ENCODE results near the gene PDE7B.

PDE7B gene

DNA sequence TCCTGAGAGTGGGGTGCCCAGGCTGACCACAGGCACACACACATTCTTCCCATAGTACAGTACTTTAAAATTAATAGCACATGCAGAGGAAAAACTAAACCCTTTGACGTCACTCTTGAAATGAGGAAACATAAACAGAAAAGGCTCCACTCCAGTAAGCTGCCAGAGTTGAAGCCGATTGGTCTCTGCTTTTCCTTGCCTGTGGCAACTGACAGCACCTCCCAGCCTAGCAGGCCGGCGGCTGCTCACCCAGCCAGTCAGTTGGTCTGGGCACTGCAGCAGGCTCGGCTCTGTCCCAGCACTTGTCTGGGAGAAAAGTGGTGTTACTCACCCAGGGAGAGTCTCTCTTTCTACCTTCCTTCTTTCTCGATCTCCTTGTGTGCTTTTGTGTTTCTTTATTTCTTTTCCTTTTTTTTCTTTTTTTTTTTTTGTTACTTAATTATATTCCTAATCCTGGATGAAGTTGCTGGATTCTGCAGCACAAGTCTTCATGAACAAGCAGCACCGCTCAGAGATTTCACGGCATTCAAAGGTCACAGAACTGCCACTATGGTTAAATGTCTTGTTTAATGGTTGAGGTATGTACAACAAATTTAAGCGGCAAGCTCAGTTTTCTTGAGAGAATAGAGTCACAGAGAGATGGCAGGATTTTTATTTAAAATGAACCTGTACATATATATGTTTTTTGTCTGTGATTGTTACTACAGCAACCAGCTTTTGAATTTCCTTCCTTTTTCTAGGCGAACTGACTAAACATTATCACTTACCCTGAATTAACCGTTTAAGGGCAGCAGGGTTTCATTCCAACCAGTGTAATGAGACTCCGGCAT is at the start of gene PDE7B:
PDE7B (plus strand) TSS at position 260 of the 830 bp plus-strand sequence.
- in situ Hi-C loops (cut with HindIII; ENCODE audit: low sequenced_read_pairs): no loop called here

DNA sequence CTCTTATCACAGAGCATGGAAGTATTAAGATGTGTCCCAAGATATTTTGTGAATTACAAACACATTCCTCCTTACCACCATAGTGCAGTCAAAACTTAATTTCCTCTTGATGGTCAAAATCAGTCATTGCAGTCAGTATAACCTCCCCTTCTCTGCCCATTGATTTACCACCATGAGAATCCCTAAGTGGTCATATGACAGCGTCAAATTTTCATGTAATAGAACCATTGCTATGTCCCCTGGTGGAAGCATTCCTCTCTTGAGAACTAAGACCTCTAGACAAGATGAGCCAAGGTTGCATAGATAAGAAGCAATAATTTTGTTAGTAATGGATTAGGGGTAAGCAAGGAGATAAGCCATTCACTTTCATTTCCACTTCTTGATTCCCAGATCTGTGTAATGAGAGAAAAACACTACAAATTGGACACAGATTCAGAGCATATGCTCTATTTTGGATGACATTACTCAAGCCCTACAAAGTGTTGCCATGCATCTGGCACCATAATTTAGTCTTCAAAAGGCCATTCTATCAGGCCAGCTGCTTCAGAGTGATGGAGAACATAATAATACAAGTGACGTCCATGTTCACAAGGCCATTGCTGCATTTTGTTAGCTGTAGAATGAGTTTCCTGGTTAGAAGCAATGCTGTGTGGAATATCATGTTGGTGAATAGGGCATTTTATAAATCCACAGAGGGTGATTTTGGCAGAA is 49.6 kb upstream of the PDE7B start:
- in situ Hi-C loops (cut with HindIII; ENCODE audit: low sequenced_read_pairs): no loop called here

DNA sequence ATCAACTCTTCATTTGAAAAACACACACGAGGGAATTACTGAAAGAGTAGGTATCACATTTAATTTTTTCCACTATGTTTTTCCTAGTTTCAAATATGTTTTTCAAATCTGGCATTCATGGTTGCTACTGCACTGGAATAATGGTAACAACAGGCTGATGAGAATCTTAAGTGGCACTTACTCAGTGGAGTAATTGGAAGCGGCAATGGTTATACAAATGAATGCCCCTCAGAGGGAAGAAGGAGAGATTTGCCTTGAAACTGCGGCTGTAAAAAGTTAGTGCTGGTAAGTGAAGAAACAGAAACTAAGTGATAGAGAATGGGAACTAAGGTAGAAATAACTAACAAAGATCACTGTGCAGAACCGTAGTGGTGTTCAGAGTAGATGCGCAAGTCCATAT is 41.0 kb upstream of the PDE7B start:
- in situ Hi-C loops (cut with HindIII; ENCODE audit: low sequenced_read_pairs): no loop called here

DNA sequence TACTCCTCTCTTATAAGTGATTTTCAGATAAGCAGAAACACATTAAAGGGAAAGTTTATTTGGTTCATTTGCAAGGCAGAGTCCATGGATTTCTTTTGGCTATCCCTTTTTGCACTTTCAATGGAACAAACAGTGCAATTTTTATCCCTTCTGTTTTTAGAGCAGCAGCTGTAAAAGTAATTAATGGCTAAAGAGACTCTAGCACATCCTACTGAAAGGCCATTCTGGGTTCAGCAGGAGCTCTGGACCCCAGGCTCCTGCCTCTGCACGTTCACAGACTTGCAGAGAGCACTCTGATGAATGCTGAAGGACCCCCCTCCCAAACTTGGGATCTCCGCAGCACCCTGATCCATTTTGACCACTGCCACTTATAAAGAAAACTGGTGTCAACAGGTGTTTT is 40.3 kb upstream of the PDE7B start:
- in situ Hi-C loops (cut with HindIII; ENCODE audit: low sequenced_read_pairs): no loop called here

DNA sequence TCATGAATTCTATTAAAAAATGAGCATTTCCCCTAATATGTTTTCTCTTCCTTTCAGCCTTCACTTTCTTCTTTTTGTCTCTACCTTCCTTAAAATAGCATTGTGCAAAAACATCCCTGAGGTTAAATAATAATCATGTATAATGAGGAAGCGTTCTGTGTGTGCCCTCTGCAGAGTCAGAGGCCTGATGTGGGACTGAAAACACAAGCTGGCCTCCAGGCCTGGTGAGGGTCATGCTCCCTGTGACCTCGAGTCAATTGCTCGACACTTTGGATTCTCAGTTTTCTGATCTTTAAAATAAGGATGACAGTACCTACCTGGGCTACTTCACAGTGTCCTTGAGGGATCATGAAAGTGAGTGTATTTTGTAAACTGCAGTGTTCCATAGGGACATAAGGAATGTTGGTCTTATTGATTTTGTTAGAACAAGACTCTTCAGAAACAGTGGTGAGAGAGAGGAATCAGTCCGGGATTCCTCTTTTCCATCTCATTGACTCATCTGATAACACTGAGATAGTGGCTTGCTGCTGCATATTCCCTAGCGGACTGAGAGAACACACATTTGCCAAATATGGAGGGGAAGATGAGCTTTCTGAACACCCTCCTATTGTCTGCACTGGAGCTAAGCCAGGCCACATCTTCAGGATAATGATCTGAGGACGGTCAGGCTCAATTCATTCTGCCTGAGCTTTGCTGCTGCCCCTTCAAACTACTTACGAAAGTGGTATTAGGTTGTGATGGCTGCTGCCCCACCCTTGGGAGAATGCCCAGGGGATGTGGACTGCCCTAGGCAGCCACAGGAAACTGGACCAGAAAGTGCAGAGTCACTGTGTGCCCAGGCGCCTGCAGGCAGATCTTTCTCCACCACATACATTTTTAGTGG is 39.6 kb upstream of the PDE7B start:
- in situ Hi-C loops (cut with HindIII; ENCODE audit: low sequenced_read_pairs): no loop called here

DNA sequence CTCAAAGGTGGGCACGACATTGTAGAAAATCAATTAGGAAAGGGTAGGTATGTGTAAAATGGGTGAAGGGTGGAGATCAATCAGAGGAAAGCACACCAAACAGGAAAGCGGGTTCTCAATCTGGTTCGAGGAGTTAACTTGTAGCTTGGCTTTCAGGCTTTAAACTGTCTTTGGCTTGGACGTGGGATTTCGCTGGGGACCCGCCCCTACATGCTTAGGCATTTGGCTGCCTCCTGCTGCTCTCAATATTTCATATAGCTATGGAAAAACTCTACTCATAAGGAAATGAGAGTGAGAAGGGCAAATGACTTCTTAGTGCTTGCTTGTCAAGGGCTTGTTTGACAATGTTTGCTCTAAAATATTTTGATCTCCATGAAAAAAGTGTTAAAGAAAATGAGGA is 38.1 kb upstream of the PDE7B start:
- in situ Hi-C loops (cut with HindIII; ENCODE audit: low sequenced_read_pairs): no loop called here

DNA sequence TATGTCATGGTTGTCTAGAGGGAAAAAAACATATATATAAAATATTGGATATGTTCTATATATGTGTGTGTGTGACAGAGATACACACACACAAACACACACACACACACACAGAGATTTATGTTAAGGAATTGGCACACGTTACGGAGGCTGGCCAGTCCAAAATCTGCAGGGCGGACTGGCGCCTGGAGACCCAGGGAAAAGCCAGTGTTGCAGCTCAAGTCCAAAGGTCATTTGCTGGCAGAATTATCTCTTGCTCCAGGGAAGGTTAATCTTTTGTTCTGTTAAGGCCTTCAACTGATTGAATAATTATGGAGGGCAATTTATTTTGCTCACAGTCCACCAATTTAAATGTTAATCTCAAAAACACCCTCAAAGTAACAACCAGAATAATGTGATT is 37.5 kb upstream of the PDE7B start:
- in situ Hi-C loops (cut with HindIII; ENCODE audit: low sequenced_read_pairs): no loop called here

DNA sequence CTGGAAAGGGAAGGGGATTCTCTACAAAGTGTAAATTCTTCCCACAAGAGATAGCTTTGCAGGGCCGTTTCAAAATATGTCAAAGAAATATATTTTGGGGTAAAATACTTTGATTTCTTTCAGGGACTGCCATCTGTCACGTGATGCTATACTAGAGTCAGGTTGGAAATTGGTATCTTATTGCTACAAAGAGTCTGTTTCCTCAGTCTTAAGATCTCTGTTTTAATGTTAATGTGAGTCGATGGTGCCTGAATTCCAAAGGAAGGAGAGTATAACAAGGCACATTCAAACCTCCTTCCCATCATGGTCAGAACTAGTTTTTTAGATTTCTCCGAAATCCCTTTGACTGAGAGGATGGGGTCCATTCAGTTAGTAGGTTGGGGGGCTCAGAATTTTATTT is 36.3 kb upstream of the PDE7B start:
- in situ Hi-C loops (cut with HindIII; ENCODE audit: low sequenced_read_pairs): no loop called here

DNA sequence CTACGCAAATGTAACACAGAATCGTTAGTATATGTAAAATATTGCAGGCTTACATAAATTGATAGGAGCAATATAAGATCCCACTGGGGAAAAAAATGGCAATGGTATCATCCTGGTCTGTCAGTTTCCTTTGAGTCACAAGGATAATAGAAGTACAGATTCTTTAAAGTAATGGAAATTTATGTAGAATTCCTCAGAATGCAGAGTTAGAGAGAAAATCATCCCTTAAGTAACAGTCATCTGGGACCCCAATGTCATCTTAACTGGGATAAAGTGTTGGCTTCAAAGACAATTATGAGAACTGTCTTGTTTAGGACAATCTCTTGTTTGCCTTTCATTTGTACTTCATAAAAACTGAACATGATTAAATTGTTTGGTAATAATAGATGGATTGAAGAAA is 34.5 kb upstream of the PDE7B start:
- in situ Hi-C loops (cut with HindIII; ENCODE audit: low sequenced_read_pairs): no loop called here

DNA sequence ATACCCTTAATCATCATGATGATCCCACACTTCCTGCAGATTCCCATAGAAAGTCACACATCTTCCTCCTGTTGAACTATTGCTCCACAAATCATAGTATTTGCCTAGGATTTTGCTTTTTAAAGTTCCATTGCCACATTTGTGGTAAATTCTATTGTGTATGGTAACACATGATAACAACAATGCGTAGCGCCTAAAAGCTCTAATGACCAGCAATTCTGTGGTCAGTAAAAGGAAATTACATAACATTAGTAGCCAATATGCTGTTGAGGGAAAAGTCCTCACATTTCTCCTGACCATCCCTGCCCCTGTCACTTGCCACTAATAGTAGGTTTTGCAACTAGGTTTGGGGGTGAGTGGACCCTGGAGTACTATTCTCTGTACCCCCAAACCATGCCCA is 31.8 kb upstream of the PDE7B start:
- in situ Hi-C loops (cut with HindIII; ENCODE audit: low sequenced_read_pairs): no loop called here

DNA sequence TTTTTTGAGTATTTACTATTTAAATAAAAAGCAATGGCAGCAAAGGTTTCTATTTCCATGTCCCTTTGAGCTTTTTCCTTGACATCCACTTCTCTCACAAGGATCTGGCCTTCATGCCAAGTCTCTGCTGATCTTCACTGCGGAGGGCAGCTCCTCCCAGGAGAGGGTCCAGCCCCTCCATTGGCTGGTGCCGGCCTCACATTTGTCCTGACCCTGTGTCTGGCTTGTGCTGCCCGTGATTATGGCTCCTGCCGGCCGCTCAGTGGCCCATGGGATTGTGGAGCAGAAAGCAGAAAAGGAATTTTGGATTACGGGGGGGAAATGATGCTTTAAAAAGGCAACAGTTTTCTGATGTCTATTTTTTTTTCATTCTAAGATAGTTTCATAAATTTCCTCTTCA is 31.2 kb upstream of the PDE7B start:
- in situ Hi-C loops (cut with HindIII; ENCODE audit: low sequenced_read_pairs): no loop called here

DNA sequence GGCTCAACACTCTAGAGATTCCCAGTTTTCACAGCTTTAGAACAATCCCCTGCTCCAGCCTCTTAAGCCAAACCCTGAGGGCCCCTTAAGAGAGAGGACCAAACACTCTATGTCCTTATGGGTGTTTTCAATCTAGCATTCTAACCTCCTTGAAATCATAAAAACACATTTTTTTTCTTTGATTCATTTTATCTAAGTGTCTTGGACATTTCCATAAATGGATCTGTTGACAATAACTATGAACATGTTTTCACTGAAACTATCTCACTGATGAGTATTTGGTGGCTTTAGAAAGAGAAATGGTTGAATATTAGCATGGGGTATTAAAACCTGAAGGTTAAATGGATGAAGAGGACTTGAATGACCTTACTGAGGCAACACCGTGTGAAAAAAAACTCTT is 27.6 kb upstream of the PDE7B start:
- in situ Hi-C loops (cut with HindIII; ENCODE audit: low sequenced_read_pairs): no loop called here

DNA sequence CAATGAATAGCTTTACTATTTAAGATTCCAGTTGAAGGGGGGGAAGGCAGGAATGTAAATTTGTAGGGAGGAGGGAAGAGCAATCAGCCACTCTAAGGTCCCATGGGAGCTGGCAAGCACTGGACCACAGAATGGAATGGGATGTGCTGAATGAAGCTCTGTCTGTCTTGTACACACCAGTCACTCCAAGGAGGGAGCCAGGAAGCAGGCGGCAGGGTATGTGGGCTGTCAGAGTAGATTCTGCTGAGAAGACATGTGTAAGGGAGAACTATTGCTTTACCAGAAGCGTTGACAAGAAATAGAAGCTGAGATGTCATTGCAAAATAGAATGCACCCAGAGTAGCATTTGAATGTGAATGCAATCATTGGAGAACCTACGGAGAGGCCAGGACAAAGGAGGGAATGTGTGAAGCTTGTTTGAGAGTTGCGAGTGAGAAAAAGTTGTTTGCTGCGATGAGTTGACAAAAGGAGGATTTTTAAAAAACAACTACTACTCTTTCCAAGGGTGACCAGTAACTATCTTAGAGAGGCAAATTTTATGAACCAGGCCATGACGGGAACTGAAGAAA is 25.2 kb upstream of the PDE7B start:
- in situ Hi-C loops (cut with HindIII; ENCODE audit: low sequenced_read_pairs): no loop called here

DNA sequence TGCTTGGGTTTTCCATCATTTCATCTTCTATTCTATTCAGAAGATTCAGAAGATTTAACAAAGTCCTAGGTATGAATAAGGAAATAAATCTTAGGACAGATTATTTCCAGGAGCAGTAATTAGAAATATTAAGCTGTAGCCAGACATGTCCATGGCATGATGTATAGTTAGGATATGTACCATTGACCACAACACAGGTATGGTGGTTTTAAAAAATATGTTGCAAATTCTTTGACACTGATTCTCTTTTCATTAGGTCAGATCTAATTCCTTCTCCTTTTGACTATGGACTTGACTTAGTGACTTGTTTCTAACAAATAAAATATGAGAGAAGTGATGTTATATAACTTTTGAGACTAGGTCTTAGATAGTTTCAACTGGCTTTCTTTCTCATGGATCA is 23.5 kb upstream of the PDE7B start:
- in situ Hi-C loops (cut with HindIII; ENCODE audit: low sequenced_read_pairs): no loop called here

DNA sequence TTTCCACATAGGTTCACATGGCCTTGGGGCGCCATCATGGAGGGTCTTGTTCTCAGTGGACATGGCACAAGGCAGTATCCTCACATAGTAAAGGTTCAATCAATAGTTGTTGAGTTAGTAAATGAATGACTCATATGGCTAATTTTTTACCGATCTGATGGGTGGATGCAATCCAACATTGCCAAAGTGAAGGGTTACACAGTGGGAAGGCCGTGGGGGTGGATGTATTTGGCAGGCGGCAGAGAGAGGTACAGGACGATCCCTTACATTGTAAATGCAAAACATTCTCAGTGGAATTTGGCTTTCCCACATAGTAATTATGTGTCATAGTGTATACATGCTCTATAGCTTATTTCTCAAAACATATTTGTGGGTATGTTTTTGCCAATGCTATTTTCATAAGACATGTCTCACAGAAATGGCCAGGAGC is 21.0 kb upstream of the PDE7B start:
- in situ Hi-C loops (cut with HindIII; ENCODE audit: low sequenced_read_pairs): no loop called here

DNA sequence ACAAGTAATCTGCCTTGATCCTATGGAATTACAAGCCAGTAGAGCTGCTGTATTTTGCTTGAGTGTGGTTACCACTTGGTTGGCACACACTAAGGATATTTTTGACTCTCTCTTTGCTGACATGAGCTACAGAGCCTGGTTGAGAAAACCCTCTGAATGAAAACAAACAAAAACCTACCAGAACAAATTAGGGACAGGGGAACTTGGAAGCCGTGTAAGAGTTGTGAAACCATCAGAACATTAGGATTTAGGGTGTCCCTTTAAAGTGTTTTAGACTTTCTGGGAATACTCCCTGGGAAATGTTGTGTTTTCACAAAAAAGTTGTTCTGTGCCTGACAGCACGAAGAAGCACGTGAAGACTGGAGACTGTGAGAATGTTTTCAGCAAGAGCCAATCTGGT is 20.5 kb upstream of the PDE7B start:
- in situ Hi-C loops (cut with HindIII; ENCODE audit: low sequenced_read_pairs): no loop called here

DNA sequence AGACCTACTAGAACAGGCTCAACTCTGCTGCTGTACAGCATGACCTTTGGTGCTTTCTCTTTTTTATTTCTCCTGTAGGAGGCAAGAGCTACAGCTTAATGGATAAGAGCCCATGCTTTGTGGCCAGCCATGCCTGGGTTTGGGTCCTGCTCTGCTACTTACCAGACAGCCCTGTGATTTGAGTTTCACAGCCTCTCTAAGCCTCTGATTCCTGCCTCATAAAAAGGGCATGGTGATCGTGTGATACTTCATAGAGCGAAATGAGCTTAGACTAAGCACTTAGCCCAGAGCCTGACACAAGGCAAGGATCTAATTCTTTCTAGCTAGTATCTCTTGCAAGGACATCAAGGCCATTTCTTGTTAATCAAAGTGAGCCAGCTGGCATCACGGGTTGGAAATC is 19.3 kb upstream of the PDE7B start:
- in situ Hi-C loops (cut with HindIII; ENCODE audit: low sequenced_read_pairs): no loop called here

DNA sequence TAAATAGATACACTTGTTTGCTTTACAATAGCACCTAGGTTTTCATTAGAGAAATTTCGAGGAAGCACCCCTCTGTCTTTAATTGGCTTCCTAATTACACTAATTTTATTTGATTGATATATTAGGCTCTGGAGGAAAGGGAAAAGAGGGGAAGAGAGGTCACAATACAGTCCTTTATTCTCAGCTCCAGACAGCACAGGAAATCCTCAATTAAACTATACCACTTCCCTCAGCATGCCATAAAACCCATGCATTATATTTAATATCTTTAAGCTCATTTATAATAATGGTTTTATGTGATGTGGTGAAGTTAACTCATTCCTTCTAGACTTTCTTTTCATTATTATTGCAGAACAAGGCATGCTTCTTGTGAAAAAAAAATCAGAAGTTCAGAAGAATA is 17.7 kb upstream of the PDE7B start:
- in situ Hi-C loops (cut with HindIII; ENCODE audit: low sequenced_read_pairs): no loop called here

DNA sequence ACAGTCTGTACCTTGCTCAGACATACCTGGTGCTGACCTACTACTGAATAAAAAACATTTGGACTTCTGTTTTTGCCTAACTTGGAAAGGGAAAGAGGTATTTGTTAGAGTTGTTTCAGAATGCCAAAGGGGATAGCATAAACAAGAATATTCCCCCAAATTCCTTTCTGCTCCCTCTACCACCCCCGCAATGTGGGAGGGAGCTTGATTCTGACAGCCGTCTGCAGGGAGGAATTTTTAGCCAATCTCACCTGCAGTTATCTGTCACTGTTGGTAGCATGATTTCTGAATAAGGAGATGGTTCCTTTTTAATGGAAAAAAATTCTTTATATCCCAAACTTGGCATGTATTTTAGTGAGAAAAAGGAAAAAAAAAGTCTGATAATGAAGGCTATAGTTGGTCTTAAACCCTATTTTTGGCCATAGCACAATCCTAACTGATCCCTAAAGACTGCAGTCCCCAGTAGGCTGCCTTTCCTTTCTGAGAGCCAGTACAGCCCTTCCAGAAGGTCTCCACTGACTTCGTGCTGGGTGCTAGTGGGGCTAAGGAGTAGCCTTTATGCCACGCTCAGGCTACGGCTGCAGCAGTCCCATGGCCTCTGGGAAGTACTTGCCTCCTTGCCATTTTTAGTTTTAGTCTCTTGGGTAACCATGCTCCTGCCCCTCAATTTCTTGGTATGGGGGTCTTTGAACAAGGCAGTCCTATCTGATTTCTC is 13.6 kb upstream of the PDE7B start:
- in situ Hi-C loops (cut with HindIII; ENCODE audit: low sequenced_read_pairs): no loop called here

DNA sequence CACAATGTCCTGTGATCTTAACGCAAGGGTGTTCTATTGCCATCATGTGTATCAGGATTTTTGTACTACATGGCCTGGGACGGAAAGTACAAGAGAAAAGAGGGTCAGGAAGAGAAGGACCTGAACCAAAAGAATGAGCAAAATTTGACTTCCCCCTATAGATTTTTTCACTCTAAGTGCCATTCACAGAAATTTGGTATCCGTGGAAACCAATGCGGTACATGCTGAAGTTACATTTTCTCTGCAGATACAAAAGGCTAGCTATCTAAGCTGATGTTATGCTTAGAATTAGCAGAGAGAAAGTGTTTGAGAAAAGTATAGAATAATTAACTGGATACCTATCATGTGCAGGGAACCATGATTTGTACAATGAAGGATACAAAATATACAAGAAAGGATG is 12.4 kb upstream of the PDE7B start:
- in situ Hi-C loops (cut with HindIII; ENCODE audit: low sequenced_read_pairs): no loop called here
